Caco-2 (cell line): ENCODE results near the gene MTPN. TPM values are rescaled to one million over a fixed set of nuclear protein-coding genes. Genes with fewer than 3 reads are reported as not detected.

Source experiments
- BruUV-seq: library from RNA; stranded (reverse); fragments of 400-500 nt; replicated peaks from 2 replicates; lab custom pipeline; 2021; lab: Mats Ljungman, UMichigan
- CTCF ChIA-PET: fragments of 300-600 bp; sonication (Branson Sonifier 250); formaldehyde crosslinking; loops from one replicate; lab custom pipeline; 2022; ENCODE audit warnings: antibody characterized with exemption; lab: Charles Lee
- POLR2A ChIA-PET: fragments of 300-600 bp; sonication (Branson Sonifier 250); formaldehyde crosslinking; loops from one replicate; lab custom pipeline; 2022; ENCODE audit warnings: antibody characterized with exemption; lab: Charles Lee
- DNase-seq, 2 experiments: peaks; one replicate each; pipeline versions ENCODE4 v3.0.0 to v3.0.0-alpha.2; 2020 to 2022
- H3K27me3 ChIP-seq: replicated peaks from 2 replicates; pipeline ENCODE4 v1.6.0; 2011; ENCODE audit warnings: low read length; ENCODE audit not compliant: control insufficient read depth, insufficient read depth
- H3K36me3 ChIP-seq: 2 replicates; pipeline ENCODE4 v1.5.1; 2011; ENCODE audit warnings: low read length; ENCODE audit not compliant: control insufficient read depth, insufficient read depth
- H3K4me1 ChIP-seq: fragments of 250-450 bp; sonication (Bioruptor Pico); 2 replicates; pipeline ENCODE4 v1.5.1; 2020; ENCODE audit warnings: mild to moderate bottlenecking
- H3K4me3 ChIP-seq: 2 replicates; pipeline ENCODE4 v1.5.1; 2011; ENCODE audit warnings: low read depth, mild to moderate bottlenecking, control low read depth, low read length
- H3K9me3 ChIP-seq: fragments of 250-450 bp; sonication (Bioruptor Pico); 2 replicates; pipeline ENCODE4 v1.5.1; 2020; ENCODE audit warnings: mild to moderate bottlenecking, moderate library complexity
- H3K27ac Mint-ChIP-seq: one replicate; pipeline ENCODE4 v1.8.0; 2022; ENCODE audit warnings: mixed read lengths; ENCODE audit not compliant: unreplicated experiment
- H3K27me3 Mint-ChIP-seq: one replicate; pipeline ENCODE4 v1.8.0; 2022; ENCODE audit warnings: mixed read lengths; ENCODE audit not compliant: insufficient read depth, unreplicated experiment
- H3K36me3 Mint-ChIP-seq: one replicate; pipeline ENCODE4 v1.8.0; 2022; ENCODE audit warnings: mild to moderate bottlenecking, mixed read lengths; ENCODE audit not compliant: insufficient read depth, unreplicated experiment
- H3K4me1 Mint-ChIP-seq: one replicate; pipeline ENCODE4 v1.8.0; 2022; ENCODE audit warnings: low read depth, mixed read lengths; ENCODE audit not compliant: unreplicated experiment
- H3K4me3 Mint-ChIP-seq: one replicate; pipeline ENCODE4 v1.8.0; 2022; ENCODE audit warnings: mild to moderate bottlenecking, moderate library complexity, mixed read lengths; ENCODE audit not compliant: unreplicated experiment
- H3K9me3 Mint-ChIP-seq: one replicate; pipeline ENCODE4 v1.8.0; 2022; ENCODE audit warnings: mixed read lengths; ENCODE audit not compliant: unreplicated experiment
- CTCF ChIP-seq, 2 experiments: fragments of 200-600 bp in 1 of 2; IDR thresholded peaks; 1 replicate in 1 of 2; 2 replicates in 1 of 2; pipeline versions ENCODE4 v1.5.1 to v1.8.0; 2011 to 2022; ENCODE audit warnings: antibody characterized with exemption in 1 of 2, control low read depth in 1 of 2, inconsistent platforms in 1 of 2, low read depth in 1 of 2, low read length in 1 of 2, mild to moderate bottlenecking in 1 of 2, moderate library complexity in 1 of 2; ENCODE audit not compliant: insufficient read depth in 1 of 2, severe bottlenecking in 1 of 2, unreplicated experiment in 1 of 2
- intact Hi-C: fragments of 100-400 bp; cut with micrococcal nuclease; formaldehyde crosslinking; loops from one replicate; pipeline ENCODE4 v1.10.0; 2022; ENCODE audit not compliant: unreplicated experiment
- total RNA-seq: library from RNA; stranded (reverse); gene quantifications from 2 replicates; pipeline ENCODE4 v1.2.3, GENCODE V29; 2022

The MTPN gene
- total RNA-seq, 1 experiment from 2014 or later: 138 TPM

- no peak for DNase-seq
- TF ChIP-seq CTCF (IDR thresholded peaks at IDR 0.05; ENCODE audit: insufficient read depth in 1 of 2, low read depth in 1 of 2, low read length in 1 of 2, severe bottlenecking in 1 of 2, unreplicated experiment in 1 of 2): no peak
- intact Hi-C loops: no loop called here
- no peak overlapping the region for H3K4me3 Mint-ChIP-seq
- no peaks in the 10 kb centered on the region for H3K9me3 ChIP-seq
- no peaks in the 10 kb centered on the region for H3K4me1 Mint-ChIP-seq
- H3K4me1 ChIP-seq: peaks cover 9% of the 10 kb centered on the region; the same call in 1 of the 2 replicates
- H3K27ac Mint-ChIP-seq: no peak overlapping the region
- no TSS peak for BruUV-seq
- H3K9me3 Mint-ChIP-seq: no peaks in the 10 kb centered on the region
- POLR2A ChIA-PET: no interaction called here
- CTCF ChIA-PET: no interaction called here
- peaks cover 28% of the 10 kb centered on the region for H3K36me3 Mint-ChIP-seq
- H3K27me3 ChIP-seq: no peaks in the 10 kb centered on the region
- no peaks in the 10 kb centered on the region; the same call in 1 of the 2 replicates for H3K36me3 ChIP-seq
- H3K27me3 Mint-ChIP-seq: no peaks in the 10 kb centered on the region
- no peak overlapping the region for H3K4me3 ChIP-seq
These were observed 30.7 kb downstream of the MTPN start for GRCh38 chr7:135946289-135947055.

- CTCF ChIA-PET: no interaction called here
- TF ChIP-seq CTCF (IDR thresholded peaks at IDR 0.05; ENCODE audit: insufficient read depth in 1 of 2, low read depth in 1 of 2, low read length in 1 of 2, severe bottlenecking in 1 of 2, unreplicated experiment in 1 of 2): no peak
- H3K9me3 Mint-ChIP-seq: no peaks in the 10 kb centered on the region
- peaks cover 19% of the 10 kb centered on the region for H3K36me3 Mint-ChIP-seq
- H3K27ac Mint-ChIP-seq: no peak overlapping the region
- no peak overlapping the region for H3K4me3 ChIP-seq
- H3K36me3 ChIP-seq: no peaks in the 10 kb centered on the region; the same call in 1 of the 2 replicates
- no peaks in the 10 kb centered on the region for H3K27me3 ChIP-seq
- H3K4me1 ChIP-seq: peaks cover 2% of the 10 kb centered on the region
- H3K4me3 Mint-ChIP-seq: no peak overlapping the region
- no peaks in the 10 kb centered on the region for H3K4me1 Mint-ChIP-seq
- intact Hi-C loops: no loop called here
- DNase-seq: no peak
- no peaks in the 10 kb centered on the region for H3K27me3 Mint-ChIP-seq
- no TSS peak for BruUV-seq
- POLR2A ChIA-PET: no interaction called here
- H3K9me3 ChIP-seq: no peaks in the 10 kb centered on the region
These were observed 32.4 kb downstream of the MTPN start for GRCh38 chr7:135944753-135945152.

GRCh38 chr7:135943134-135943879 is 33.9 kb downstream of the MTPN start:
- ChIA-PET CTCF (no interaction called here), POLR2A (no interaction called here)
- no peak for DNase-seq
- peaks cover 11% of the 10 kb centered on the region for H3K4me1 Mint-ChIP-seq
- H3K27ac Mint-ChIP-seq: no peak overlapping the region
- H3K4me3 Mint-ChIP-seq: no peak overlapping the region
- H3K36me3 Mint-ChIP-seq: peaks cover 10% of the 10 kb centered on the region
- TF ChIP-seq CTCF (IDR thresholded peaks at IDR 0.05; ENCODE audit: insufficient read depth in 1 of 2, low read depth in 1 of 2, low read length in 1 of 2, severe bottlenecking in 1 of 2, unreplicated experiment in 1 of 2): no peak
- Histone ChIP-seq H3K4me3 (no peak overlapping the region), H3K9me3 (no peaks in the 10 kb centered on the region), H3K36me3 (no peaks in the 10 kb centered on the region; the same call in 1 of the 2 replicates), H3K4me1 (peaks cover 13% of the 10 kb centered on the region), H3K27me3 (no peaks in the 10 kb centered on the region)
- H3K9me3 Mint-ChIP-seq: no peaks in the 10 kb centered on the region
- H3K27me3 Mint-ChIP-seq: no peaks in the 10 kb centered on the region
- intact Hi-C loops: no loop called here
- no TSS peak for BruUV-seq
